ENCODE results near the gene SCTR. TPM values are rescaled to one million over a fixed set of nuclear protein-coding genes. Genes with fewer than 3 reads are reported as not detected.

Gene SCTR
- total and polyA plus RNA-seq, 2 donors (not counting 1 experiment from before 2014, with no cell fraction given) = not detected

DNA sequence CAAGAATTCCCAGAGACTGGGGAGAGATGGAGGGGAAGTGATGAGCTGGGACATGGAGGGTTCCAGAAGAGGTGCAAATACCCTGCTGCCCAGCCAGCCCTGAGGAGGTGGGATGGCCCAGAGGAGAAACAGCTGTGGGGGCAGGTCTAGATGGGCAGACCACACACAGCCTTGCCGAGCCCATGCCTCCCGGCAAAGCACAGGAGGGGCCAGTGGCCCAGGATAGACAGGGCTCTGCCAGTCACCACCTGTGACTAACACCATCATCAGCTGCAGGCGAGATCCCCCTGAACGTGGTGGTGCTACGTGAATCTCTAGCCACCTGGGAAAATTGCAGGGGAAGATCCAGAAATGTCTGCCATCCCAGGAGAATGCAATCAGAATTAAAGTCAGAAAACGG, 39.4 kb downstream of the SCTR start:
- no peaks in the 10 kb centered on the region for H3K4me1 ChIP-seq (ENCODE audit: control insufficient read depth in 2 of 2, insufficient read depth in 2 of 2, low read length in 2 of 2)
- no peak overlapping the region for H3K9ac ChIP-seq (ENCODE audit: low read length)
- H3K9me3 ChIP-seq (ENCODE audit: control extremely low read depth in 1 of 3, control insufficient read depth in 2 of 3, insufficient read depth in 1 of 3, low read length in 2 of 3) = no peaks in the 10 kb centered on the region
- intact Hi-C loops (cut with micrococcal nuclease) = no loop called here
- H3K27me3 ChIP-seq (replicated peaks in 1 of 4; ENCODE audit: control extremely low read depth in 1 of 4, control insufficient read depth in 3 of 4, insufficient read depth in 4 of 4, low read length in 3 of 4) = peaks cover 0 to 2% (median 0%) of the 10 kb centered on the region in 4 experiments
- H2AFZ ChIP-seq (ENCODE audit: insufficient read depth, low read depth, low read length, poor library complexity, severe bottlenecking) = no peak overlapping the region
- Mint-ChIP-seq H3K4me3 (no peak overlapping the region), H3K9me3 (ENCODE audit: insufficient read depth) (no peaks in the 10 kb centered on the region), H3K27ac (no peak overlapping the region), H3K4me1 (no peaks in the 10 kb centered on the region), H3K27me3 (peaks cover 20% of the 10 kb centered on the region)
- H3K27ac ChIP-seq (ENCODE audit: low read length in 2 of 2) = no peak overlapping the region
- DNase-seq = no peak
- ChIA-PET CTCF (interaction anchor here (3.5 kb wide), 1 partner anchor 9 kb away, joined by 14 read pairs; no protein-coding TSS in a partner anchor), POLR2A (no interaction called here)
- TF ChIP-seq EZH2 (IDR thresholded peaks at IDR 0.05; ENCODE audit: borderline replicate concordance, insufficient read depth, low read depth, low read length, poor library complexity, severe bottlenecking) = no peak
- TF ChIP-seq, protein P1, sequence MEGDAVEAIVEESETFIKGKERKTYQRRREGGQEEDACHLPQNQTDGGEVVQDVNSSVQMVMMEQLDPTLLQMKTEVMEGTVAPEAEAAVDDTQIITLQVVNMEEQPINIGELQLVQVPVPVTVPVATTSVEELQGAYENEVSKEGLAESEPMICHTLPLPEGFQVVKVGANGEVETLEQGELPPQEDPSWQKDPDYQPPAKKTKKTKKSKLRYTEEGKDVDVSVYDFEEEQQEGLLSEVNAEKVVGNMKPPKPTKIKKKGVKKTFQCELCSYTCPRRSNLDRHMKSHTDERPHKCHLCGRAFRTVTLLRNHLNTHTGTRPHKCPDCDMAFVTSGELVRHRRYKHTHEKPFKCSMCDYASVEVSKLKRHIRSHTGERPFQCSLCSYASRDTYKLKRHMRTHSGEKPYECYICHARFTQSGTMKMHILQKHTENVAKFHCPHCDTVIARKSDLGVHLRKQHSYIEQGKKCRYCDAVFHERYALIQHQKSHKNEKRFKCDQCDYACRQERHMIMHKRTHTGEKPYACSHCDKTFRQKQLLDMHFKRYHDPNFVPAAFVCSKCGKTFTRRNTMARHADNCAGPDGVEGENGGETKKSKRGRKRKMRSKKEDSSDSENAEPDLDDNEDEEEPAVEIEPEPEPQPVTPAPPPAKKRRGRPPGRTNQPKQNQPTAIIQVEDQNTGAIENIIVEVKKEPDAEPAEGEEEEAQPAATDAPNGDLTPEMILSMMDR (IDR thresholded peaks at IDR 0.05) = no peak
- no peak overlapping the region for H3K4me2 ChIP-seq (replicated peaks; ENCODE audit: low read depth, low read length, poor library complexity, severe bottlenecking)
- ATAC-seq (ENCODE audit: low read depth) = no peak
- no peaks in the 10 kb centered on the region for H4K20me1 ChIP-seq (ENCODE audit: control insufficient read depth, insufficient read depth, low read length, poor library complexity, severe bottlenecking)
- H3K4me3 ChIP-seq (ENCODE audit: control extremely low read depth in 1 of 5, extremely low read depth in 1 of 5, insufficient read depth in 1 of 5, low read depth in 2 of 5, low read length in 4 of 5) = no peak overlapping the region
- no peaks in the 10 kb centered on the region for H3K79me2 ChIP-seq (ENCODE audit: control insufficient read depth, insufficient read depth, low read length)
- WGBS (ENCODE audit: insufficient coverage) = 82% methylated on average over 4 of the region's 6 CpGs
- no peaks in the 10 kb centered on the region for H3K36me3 ChIP-seq (replicated peaks in 1 of 2; ENCODE audit: control extremely low read depth in 1 of 2, control insufficient read depth in 1 of 2, extremely low read depth in 1 of 2, insufficient read depth in 2 of 2, low read length in 1 of 2)

DNA sequence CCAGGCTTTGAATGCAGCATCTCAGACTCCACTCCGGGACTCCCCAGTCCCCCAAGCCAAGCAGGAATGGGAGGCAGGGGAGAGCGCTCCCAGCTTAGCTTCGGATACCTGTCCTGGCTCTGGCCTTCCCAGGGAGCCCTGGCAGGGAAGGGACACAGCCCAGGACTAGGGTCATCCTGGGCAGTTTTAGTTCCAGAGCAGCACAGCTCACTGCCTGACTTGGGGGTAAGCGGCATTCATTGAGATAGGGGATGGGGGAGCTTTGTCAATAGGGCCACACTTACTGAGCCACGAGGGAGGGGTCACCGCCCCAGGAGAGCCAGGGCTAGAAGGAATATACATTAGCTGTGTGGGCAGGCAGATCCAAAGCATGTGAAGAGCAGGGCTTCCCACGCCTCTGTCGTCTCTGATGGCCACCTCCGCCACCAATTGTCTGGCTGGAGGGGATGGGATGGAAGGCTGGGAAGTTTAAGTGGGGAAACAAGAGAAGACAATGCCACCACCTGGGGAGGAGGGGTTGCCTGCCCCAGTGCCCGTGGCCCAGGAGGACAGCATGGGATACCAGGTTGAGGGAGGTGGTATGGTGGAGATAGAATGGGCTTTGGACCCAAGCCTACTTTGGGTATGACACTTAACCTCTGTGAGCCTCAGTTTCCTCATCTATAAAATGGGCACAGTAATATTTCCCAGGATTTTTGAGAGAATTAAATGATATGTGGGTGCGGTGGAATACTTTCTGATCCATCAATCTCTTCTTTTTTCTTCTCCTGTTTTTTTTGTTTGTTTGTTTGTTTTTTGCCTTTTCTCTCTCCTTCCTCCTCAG, 40.2 kb downstream of the SCTR start:
- Mint-ChIP-seq H3K27ac (no peak overlapping the region), H3K27me3 (peaks cover 15% of the 10 kb centered on the region), H3K9me3 (ENCODE audit: insufficient read depth) (no peaks in the 10 kb centered on the region), H3K4me1 (no peaks in the 10 kb centered on the region), H3K4me3 (no peak overlapping the region)
- Histone ChIP-seq H3K9ac (ENCODE audit: low read length) (no peak overlapping the region), H3K27ac (ENCODE audit: low read length in 2 of 2) (no peak overlapping the region), H3K79me2 (ENCODE audit: control insufficient read depth, insufficient read depth, low read length) (no peaks in the 10 kb centered on the region), H3K9me3 (ENCODE audit: control extremely low read depth in 1 of 3, control insufficient read depth in 2 of 3, insufficient read depth in 1 of 3, low read length in 2 of 3) (no peaks in the 10 kb centered on the region), H2AFZ (ENCODE audit: insufficient read depth, low read depth, low read length, poor library complexity, severe bottlenecking) (no peak overlapping the region), H3K4me2 (replicated peaks; ENCODE audit: low read depth, low read length, poor library complexity, severe bottlenecking) (no peak overlapping the region), H3K4me1 (ENCODE audit: control insufficient read depth in 2 of 2, insufficient read depth in 2 of 2, low read length in 2 of 2) (no peaks in the 10 kb centered on the region), H3K36me3 (replicated peaks in 1 of 2; ENCODE audit: control extremely low read depth in 1 of 2, control insufficient read depth in 1 of 2, extremely low read depth in 1 of 2, insufficient read depth in 2 of 2, low read length in 1 of 2) (no peaks in the 10 kb centered on the region), H3K4me3 (ENCODE audit: control extremely low read depth in 1 of 5, extremely low read depth in 1 of 5, insufficient read depth in 1 of 5, low read depth in 2 of 5, low read length in 4 of 5) (no peak overlapping the region), H4K20me1 (ENCODE audit: control insufficient read depth, insufficient read depth, low read length, poor library complexity, severe bottlenecking) (no peaks in the 10 kb centered on the region), H3K27me3 (replicated peaks in 1 of 4; ENCODE audit: control extremely low read depth in 1 of 4, control insufficient read depth in 3 of 4, insufficient read depth in 4 of 4, low read length in 3 of 4) (peaks cover 0 to 2% (median 0%) of the 10 kb centered on the region in 4 experiments)
- WGBS (ENCODE audit: insufficient coverage) = 95% methylated on average over 9 of the region's 11 CpGs
- POLR2A ChIA-PET = no interaction called here
- ATAC-seq (ENCODE audit: low read depth) = no peak
- DNase-seq = no peak
- TF ChIP-seq, protein P1 (IDR thresholded peaks at IDR 0.05) = no peak
- no peak for TF ChIP-seq EZH2 (IDR thresholded peaks at IDR 0.05; ENCODE audit: borderline replicate concordance, insufficient read depth, low read depth, low read length, poor library complexity, severe bottlenecking)
- intact Hi-C loops (cut with micrococcal nuclease) = no loop called here
- CTCF ChIA-PET = interaction anchor here (0.7 kb wide), 1 partner anchor 9 kb away, joined by 3 read pairs; no protein-coding TSS in a partner anchor
